NCI-H128 (cell line): Measurements from ENCODE around the gene HIVEP1.

Experiments used
- DNase-seq: peaks from one replicate; lab custom pipeline; 2025; ENCODE audit not compliant: unreplicated experiment; lab: John Stamatoyannopoulos, UW

The HIVEP1 gene

DNA sequence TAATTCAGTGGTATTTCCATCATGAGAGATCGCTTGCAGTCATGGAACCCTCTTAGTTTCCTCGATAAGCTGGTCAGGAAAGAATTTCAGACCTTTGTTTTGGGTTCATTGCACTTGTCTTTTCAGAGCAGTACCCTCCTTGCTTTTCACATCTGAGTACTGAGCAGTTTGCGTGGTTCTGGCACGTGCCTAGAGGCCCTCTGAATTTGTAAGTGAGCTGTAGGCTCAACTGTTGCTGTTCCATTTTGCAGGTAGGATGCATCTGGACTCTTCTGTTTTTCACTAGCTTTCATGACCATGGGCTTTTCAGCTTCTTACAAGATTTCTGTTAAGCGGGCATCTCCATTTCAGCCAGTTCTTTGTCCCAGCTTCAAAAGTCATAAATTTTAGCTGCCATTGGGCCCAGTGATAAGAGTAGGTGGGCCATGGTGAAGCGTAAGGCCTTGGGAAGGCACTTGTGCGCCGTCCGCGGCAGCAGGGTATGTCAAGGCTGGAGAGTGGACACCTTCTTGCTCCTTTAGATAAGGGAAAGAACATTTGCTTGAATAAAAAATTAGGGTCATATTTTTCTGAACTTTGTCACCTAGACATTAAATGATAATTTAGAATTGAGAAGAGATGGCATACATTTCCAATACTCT is 35.8 kb downstream of the HIVEP1 start:
- no peak for DNase-seq

DNA sequence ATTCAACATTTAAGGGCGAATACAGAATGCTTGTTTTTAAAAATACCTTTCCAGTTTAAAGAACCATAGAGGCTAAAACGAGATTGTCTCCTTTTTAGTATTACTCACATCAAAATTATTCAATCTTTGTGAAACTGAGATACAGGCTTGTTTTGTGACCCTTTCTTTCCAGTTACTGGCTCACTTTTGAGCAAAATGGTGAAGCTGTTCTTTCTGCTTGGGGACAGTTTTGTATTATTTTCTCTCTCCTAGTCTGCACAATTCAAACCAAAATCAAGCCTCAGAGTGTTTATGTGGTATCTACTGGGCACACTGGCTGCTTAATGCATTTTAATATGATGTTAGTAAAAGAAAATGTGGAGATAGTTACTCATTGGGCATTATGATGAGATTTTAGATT is 36.5 kb downstream of the HIVEP1 start:
- no peak for DNase-seq

DNA sequence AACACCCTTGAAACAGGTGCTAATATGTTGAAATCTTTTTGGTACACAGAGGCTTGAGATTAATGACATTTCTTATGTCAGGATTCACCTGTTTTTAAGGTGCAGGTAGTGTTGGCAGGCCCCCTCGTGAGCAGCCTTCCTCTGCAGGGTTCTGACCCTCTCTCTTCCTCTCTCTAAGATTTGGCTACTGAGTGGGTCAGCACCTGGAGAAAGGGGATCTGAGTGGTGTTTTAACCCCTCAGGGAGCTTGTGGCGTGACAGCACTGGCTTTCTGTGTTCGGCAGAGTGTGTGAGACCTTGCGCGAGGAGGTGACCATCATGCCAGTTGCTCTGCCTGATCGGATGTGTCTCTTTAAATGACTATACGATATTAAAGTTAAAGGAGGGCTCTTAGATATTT is 37.1 kb downstream of the HIVEP1 start:
- DNase-seq, result no peak

DNA sequence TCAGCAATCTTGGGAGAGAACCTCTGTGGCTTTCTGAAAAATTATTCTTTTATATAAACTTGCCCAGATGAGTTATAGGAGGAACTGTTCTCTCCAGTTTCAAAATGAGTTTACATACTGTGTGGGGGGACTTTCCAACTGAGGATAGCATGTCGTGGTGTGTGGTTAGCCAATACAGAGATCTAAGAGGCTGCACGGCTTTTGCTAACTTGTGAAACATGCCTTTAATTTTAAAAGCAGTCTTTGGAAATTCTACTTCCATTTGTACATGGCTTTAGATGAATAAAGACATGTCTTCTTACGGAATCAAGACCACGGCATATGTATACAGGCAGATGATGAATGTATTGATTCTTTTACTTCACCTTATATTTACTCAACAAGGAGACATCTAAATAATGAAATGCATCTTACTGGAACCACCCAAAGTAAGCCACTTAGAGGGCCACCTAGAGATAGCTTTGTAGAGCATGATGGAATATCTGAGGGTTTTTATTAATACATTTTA is 39.8 kb downstream of the HIVEP1 start:
- DNase-seq, result no peak

DNA sequence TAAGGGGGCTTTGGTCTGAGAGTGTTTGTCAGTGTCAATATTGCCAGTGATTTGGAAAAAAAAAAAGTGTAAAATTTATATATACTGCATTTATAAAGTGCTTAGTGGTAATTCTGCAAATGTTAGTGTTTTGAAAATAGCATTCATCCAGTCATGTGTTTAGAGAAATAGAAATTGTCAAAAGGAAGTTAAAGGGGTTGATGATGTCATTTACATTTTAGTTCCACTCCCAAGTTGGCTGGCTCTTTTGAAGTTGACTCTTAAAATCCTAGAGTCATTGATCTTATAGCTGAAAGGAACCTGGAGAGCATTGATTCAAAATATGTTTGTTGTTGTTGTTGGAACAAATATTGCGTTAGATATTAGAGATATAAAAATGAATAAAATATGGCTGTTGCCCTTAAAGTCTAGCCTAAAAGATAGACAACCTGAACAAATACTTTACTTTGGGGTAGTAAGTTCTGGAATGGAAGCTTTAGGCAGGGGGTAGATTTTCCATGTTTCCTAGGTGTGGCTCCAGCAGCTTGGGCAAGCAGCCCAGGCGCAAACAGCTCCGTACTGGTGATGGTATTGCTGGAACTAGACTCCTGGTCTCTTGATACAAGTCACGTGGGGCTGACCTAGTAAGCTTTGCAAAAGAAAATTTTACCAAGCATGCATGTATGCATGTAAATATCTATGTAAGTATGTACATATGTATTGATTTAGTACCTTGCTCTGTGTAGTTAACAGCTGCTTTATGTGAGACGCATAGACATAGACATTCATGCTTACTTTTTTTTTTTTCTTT is 46.3 kb downstream of the HIVEP1 start:
- DNase-seq, result no peak

DNA sequence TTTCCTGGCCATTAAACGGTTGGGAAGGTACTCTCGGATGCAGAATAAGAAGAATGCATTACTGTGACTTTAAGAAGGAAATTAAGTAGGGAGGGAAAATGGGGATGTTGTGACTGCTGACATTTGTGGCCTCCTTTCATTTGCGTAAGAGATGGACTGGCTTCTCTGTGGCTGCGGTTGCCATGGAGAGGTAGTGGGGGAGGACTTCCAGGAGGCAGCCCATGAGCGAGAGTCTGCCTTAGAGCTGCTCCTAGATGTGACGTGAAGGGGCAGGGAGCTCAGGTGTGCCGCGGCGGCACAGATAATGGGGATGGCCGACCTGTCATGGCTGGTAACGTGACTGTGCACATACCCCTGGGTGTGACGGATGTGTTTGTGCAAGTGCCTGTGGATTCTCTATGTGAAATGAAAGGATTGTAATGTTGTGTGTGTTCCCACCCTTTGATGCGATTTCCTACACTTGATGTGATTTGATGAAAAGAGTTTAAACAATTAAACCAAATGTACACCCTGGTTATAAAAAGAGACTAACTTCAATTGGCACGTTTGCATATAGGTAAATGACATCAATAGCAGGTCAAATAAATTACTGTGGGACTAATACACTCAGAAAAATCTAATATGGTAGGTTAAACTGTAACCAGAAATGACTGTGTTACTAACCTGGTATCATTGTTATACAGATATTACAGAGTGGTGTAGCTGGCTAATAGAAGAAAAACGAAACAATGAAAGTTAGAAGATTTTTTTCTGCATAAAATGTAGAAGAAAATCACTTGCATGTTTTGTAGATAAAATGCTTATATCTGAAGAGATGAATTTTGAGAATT is 48.9 kb downstream of the HIVEP1 start:
- DNase-seq, result no peak

DNA sequence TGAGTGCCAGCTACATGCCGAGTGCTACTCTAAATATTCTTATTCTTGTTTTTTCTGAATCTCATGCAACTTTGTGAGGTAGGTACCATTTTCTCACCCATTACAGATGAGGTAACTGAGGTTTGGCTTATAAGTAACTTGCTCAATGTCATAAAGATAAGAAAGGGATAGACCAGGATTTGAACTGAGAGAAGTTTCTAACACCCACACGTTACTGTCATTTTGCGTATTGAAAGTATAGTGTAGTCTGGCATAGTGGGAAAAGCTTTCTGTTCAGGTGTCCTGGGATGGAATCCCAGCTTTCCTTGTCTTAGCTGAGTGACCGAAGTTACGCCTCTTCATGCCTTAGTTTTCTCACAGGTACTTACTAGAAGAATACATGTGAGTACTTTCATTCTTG is 50.5 kb downstream of the HIVEP1 start:
- DNase-seq, result no peak

DNA sequence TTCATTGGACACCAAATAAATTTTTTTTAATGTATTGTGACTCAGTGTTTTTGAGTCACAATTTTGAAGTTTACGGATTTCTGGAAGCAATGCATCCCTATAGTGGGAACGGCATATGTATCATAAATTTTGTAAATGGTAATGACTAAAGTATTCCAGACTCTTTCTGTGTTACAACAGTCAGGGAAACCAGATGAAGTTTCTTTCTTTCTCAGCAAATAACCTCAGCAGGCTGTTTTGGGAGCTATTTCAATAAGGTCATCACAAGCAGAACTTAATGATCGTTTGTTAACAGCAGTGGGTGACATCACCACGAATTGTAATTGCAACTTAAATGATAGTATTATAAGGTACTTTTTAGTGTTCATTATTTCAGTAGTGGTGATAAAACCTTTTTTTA is 52.0 kb downstream of the HIVEP1 start:
- no peak for DNase-seq

DNA sequence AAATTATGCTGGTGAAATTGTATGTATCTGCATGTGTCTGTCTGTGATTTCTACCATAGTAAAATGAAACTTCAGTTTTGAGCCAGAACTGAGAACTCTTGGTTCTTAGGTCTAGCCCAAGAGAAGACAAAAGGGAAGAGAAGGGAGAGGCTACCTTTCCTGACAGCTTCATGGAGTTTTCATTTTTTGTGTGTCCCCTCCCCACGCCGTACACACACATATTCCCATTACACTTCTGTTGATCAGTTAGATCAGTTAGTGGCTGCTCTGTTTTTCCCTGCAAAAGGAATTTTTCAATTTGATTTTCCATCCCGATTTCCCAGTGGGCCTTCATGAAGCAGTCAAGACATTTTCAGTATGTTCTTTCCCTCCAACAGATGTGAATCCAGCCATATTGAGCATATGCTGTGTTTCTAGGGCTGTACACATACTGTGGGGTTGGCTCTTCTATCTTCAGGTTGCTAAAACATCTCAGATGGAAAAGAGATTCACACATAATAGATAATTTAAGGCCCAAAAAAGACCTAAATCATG is 52.5 kb downstream of the HIVEP1 start:
- no peak for DNase-seq

DNA sequence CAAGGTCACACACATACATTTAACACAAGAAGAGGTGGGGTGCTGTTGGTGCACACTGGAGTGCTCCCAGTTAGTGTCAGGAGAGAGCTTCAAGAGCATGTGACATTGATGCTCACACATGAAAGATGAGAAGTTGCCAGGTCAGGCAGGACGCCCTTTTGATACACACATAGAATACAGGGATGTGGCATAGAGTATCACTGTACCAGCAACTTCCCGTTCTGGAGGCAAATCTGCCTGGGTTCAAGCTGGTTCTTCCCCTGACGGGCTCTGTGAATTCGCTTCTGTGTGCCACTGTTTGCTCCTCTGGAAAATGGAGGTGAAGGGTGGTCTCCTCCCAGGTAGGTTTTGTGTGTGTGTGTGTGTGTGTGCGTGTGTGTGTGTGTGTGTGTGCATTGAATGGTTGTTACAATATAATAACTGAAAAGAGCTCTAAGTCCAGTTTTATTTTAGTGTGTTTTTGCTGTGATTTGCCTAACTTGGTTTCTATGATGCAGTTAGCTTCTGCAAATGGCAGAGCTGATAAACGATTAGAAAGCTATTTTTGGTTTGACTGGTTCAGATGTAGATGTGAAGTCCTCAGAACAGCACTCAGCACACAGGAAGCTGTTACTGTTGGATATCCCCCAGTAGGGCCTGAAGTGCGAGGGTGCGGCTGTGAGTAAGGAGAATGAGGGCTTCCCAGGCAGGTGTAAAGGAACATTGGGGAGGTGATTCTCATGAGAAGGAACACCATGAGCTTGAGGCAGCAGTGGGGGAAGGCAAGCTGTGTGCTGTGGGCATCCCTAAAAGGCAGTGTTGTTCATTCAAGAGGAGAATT is 53.4 kb downstream of the HIVEP1 start:
- no peak for DNase-seq

DNA sequence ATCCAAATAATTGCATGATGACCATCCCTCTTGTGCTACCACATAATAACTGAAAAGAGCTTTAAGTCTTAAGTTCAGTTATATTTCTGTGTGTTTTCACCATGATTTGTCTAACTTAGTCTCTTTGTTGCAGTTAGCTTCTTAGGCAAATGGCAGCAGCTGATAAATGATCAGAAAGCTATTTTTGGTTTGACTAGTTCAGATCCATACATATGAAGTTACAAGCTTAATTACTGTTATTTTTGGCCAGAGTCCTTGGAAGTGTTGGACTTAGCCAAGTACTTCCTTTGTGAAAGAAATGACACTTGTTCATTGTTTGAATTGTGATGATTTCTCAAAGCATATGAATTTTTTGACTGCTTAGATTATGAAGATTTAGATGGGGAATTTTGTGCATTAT is 54.2 kb downstream of the HIVEP1 start:
- DNase-seq, result no peak

DNA sequence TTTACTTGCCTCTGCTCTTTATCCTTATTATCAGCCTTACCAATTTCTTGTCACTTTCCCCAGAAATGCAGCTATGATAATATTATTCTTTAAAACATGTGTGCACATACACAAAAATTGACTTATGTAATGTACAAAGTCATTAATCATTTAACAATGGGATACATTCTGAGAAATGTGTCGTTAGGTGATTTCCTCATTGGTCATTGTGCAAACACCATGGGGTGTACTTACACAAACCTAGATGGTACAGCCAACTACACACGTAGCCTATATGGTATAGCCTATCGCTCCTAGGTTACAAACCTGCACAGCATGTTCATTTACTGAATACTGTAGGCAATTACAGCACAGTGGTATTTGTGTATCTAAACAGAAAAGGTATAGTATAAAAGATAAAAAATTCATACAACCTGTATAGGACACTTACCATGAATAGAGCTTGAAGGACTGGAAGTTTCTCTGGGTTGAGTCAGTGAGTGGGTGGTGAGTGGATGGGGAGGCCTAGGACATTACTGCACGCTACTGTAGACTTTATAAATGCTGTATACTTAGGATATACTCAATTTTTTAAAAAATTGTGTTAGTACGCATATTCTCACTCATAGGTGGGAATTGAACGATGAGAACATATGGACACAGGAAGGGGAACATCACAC is 56.9 kb downstream of the HIVEP1 start:
- DNase-seq, result no peak

DNA sequence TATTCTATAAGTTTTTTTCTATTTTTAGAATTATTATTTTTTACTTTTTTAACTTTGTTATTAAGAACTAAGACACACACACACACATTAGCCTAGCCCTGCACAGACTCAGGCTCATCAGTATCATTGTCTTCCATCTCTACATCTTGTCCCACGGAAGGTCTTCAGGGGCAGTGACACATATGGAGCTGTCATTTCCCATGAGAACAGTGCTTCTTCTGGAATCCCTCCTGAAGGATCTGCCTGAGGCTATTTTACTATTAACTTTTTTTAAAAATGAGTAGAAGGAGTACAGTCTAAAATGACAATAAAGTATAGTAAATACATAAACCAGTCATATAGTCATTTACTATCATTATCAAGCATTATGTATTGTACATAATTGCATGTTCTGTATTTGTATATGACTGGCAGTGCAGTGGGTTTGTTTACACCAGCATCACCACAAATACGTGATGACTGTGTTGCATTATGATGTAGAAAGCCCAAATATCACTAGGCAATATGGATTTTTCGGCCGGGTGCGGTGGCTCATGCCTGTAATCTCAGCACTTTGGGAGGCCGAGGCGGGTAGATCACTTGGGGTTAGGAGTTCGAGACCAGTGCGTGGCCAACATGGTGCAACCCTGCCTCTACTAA is 57.9 kb downstream of the HIVEP1 start:
- DNase-seq, result no peak

DNA sequence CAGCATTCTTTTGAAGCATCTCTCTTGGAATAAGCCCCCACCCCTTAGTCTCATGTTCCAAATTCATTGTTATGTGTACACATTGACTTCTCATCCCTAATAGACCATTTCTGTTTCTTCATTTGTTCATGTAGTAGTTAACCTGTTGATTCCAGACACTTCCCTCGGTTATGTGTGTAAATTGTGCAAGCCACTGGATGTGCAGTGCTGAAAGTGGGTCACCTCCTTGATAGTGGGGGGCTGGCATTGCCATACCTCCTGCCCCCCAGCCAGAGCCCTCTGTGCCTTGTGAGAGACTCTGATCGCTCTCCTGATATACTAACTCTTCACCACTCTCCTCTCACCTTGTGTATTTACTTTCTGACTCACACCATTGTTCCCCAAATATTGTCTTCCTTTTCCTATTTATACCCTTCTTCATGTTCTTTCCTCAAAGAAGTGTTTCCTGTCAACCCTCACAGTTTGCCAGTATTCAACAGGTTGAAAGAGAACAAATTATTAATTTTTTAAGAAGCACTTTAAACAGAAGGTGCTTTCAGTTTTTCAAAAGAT is 59.0 kb downstream of the HIVEP1 start:
- DNase-seq, result no peak

DNA sequence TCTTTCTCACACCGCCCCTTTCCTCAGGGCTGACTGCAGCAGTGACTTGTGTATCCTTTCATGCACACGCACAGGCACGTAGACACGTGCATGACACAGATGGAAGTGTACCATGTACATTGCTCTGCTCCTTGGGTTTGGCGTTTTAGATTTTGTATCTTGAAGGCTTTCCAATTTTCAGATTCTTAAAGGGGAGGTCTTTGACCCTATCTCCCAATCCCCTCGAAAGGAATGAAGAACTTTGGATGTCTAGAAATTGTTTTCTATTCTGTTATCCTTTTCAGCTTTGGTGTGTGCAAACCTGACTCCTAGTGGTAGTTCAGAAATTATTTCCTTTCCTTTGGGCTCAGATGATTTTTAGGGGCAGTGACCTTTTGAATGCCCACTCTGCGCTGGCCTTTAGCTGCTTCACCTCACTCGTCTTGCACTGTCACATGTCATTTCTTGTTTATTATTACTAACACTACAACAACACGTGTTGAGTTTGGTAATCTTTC is 63.0 kb downstream of the HIVEP1 start:
- no peak for DNase-seq

DNA sequence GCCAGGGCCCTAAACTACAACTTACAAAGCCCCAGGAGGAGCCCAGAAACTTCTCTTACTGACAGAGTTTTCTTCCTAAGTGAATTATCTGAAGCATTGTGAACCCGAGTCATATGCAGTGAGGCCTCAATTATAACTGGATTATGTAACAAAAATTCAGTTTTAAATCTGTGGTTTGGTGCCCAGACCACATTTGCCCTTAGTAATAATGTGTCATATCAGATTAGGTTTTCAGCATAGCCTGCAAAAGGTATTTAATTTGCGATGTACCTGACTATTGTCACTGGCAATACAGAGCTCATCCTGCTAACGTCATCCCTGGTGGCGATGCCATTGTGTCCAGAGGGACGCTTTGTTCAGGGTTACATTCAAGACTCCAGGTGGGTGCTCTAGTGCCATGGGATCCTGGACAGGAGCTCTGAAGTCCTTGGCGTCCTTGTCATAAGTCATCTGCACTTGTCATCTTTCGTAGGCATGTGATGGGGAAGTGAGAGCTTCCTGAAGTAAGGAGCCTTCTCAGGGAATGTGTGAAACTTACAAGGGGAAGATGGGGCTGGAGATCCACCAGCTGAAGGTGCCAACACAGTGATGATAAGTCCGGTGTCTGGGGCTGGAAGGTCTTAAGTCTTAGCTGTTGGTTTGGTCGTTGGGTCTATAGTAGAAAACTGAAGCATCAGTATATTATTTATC is 65.1 kb downstream of the HIVEP1 start:
- no peak for DNase-seq

DNA sequence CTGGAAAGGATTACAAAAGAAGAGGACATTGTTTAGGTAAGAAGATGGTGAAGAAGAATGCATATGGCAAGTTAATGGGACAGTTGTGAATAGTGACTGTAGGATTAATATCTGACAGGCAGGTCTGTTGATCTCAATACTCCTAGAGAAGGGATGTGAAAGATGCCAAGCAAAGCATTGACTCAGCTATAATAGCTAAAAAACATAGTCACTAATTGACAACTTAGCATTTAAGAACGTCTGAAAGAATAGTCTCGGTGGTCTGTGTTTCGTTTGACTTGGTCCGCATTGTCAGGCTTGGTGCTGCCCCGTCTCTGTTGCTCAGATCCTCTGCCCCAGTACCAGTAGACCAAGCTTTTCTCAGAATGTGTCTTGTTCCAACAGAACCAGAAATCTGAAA is 65.9 kb downstream of the HIVEP1 start:
- DNase-seq, result no peak

DNA sequence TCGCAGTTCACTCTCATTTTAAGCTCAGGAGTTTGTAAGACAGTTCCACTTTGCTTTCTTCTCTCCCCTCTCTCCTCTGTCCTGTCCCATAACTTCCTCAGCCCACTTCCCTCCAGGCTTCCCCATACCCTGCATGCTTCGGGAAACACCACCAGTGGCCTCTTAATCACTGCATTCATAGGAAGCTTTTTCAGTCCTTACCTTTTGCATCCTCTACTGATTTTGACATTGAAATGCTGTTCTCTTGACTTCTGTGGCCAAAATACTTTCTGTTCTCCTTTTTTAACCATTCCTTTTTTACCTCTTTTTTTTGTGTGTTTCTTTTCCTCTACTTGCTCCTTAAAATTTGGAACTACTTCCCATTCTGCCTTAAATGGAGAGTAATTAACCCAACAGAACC is 69.7 kb downstream of the HIVEP1 start:
- DNase-seq, result no peak

DNA sequence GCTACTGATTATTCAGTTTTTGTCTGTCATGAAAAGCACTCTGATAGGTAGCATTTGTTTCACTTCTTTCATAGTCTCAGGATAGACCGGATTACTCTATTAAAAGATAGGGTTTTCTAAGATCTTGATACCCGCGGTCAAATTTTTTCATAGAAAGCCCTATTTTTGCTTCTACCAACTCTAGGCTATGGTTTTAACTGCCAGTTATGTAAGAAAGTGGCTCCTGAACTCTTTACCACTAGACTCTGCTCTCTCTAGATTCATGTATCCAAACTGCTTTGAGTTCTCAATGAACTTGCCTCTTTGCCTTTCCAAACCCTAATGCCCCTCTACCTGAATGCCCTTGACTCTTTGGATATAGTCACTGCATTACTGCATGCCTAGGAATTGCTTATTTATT is 70.3 kb downstream of the HIVEP1 start:
- DNase-seq, result no peak
